ENCODE results near the gene UBL7.

The UBL7 gene

GRCh38 chr15:74445816-74446763 is 14.9 kb downstream of the UBL7 start:
- Histone ChIP-seq H3K79me2 (ENCODE audit: low read length) (no peaks in the 10 kb centered on the region), H3K27me3 (ENCODE audit: low read depth, low read length) (no peaks in the 10 kb centered on the region), H3K4me2 (ENCODE audit: low read length) (no peak overlapping the region), H2AFZ (ENCODE audit: low read depth, low read length) (no peak overlapping the region), H3K9ac (ENCODE audit: low read length) (no peak overlapping the region), H3K4me3 (ENCODE audit: low read length) (no peak overlapping the region), H3K9me3 (ENCODE audit: insufficient read depth, low read length) (no peaks in the 10 kb centered on the region), H3K4me1 (ENCODE audit: low read length) (peaks cover 5% of the 10 kb centered on the region; the same call in 1 of the 2 replicates), H3K27ac (ENCODE audit: low read length) (no peak overlapping the region), H4K20me1 (ENCODE audit: insufficient read depth, low read length) (peaks cover 12% of the 10 kb centered on the region; the same call in 1 of the 2 replicates), H3K36me3 (replicated peaks; ENCODE audit: low read depth, low read length) (peaks cover 70% of the 10 kb centered on the region)
- TF ChIP-seq CTCF (IDR thresholded peaks at IDR 0.05; ENCODE audit: low read depth, low read length) (no peak), EZH2phosphoT487 (IDR thresholded peaks at IDR 0.05; ENCODE audit: low read depth) (no peak)

DNA sequence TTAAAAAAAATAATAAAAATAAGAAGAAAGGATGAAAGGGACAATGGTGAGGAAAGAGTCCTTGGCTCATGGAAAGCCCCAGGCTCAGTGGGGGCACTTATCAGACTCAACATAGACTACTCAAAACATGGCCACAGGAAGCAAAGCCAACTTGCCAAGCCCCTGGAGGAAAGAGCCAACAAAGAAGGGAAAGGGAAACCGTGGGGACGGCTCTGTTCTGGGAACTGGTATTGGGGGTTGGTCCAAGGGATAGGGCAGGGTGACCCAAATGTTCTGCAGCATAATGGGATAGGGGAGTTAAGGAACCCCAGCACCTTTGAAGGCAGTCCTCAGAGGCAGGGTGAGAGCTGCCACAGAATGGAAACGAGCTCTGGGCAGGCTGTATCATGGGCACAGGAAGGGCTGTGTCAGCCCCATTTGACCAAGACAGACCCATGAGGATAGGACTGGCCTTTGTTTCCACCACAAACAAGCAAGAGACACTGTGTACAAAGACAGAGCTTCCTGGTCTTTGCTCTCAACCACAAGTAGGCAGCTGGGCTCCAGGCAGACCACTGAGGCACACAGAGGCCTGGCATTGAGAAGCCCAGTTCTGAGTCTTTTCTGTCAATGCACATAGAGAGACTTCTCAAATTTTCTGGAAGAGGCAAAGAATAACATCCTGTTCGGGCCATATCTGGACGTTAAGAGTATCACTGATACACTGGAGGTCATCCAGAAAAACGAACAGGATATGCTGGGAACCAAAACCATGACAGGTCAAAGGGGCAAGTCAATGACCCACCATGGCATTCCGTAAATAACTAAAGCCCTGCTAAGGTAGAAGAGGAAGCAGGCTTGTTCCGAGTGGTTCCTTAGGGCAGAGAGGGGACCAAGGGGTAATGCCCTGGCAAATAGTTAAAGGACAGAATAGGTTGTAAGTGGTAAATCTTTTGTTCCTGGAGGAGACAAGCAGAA is 16.6 kb downstream of the UBL7 start:
- Histone ChIP-seq H3K4me2 (ENCODE audit: low read length) (no peak overlapping the region), H3K36me3 (replicated peaks; ENCODE audit: low read depth, low read length) (peaks cover 53% of the 10 kb centered on the region), H4K20me1 (ENCODE audit: insufficient read depth, low read length) (peaks cover 5% of the 10 kb centered on the region; the same call in 1 of the 2 replicates), H3K9ac (ENCODE audit: low read length) (no peak overlapping the region), H3K4me1 (ENCODE audit: low read length) (peaks cover 5% of the 10 kb centered on the region; the same call in 1 of the 2 replicates), H3K9me3 (ENCODE audit: insufficient read depth, low read length) (no peaks in the 10 kb centered on the region), H2AFZ (ENCODE audit: low read depth, low read length) (no peak overlapping the region), H3K27me3 (ENCODE audit: low read depth, low read length) (no peaks in the 10 kb centered on the region), H3K27ac (ENCODE audit: low read length) (no peak overlapping the region), H3K79me2 (ENCODE audit: low read length) (no peaks in the 10 kb centered on the region), H3K4me3 (ENCODE audit: low read length) (no peak overlapping the region)
- TF ChIP-seq EZH2phosphoT487 (IDR thresholded peaks at IDR 0.05; ENCODE audit: low read depth) (no peak), CTCF (IDR thresholded peaks at IDR 0.05; ENCODE audit: low read depth, low read length) (no peak)

DNA sequence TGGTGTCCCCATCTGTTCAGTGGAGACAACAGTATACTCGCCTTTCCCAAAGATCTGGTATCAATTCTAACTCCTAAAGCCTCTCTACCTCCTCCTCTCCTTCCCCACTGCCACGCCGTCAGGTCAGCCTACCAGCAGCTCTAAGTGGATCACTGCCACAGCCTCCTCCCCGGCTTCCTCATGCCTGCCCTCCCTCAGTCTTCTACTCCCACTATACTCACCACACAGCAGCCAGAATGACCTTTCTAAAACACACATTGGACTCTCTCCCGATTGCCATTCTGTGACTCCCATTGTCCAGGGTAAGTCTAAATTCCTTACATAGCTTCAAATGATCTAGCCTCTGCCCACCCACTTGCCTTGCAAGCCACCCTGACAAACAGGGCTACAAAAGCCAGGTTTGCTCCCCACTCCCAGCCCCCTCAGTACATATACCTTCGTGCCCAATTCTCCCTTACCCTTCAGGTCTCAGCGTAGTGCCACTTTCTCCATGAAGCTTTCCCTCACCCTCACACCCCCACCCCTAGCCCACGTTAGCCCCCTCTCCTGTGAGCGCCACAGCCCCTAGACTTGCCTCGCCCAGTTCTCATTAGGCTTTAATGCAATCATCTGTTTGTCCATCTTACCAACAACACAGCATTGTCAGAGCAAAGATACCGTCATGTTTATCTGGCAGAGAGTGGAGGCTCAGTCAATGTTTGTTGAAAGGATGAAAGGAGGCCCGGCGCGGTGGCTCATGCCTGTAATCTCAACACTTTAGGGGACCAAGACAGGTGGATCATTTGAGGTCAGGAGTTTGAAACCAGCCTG is 17.7 kb downstream of the UBL7 start:
- no peak overlapping the region for H2AFZ ChIP-seq (ENCODE audit: low read depth, low read length)
- no peak overlapping the region for H3K9ac ChIP-seq (ENCODE audit: low read length)
- no peaks in the 10 kb centered on the region for H3K9me3 ChIP-seq (ENCODE audit: insufficient read depth, low read length)
- H3K4me1 ChIP-seq (ENCODE audit: low read length), result peaks cover 12% of the 10 kb centered on the region
- peaks cover 5% of the 10 kb centered on the region; the same call in 1 of the 2 replicates for H4K20me1 ChIP-seq (ENCODE audit: insufficient read depth, low read length)
- H3K4me2 ChIP-seq (ENCODE audit: low read length), result no peak overlapping the region
- no peak for TF ChIP-seq EZH2phosphoT487 (IDR thresholded peaks at IDR 0.05; ENCODE audit: low read depth)
- no peak for TF ChIP-seq CTCF (IDR thresholded peaks at IDR 0.05; ENCODE audit: low read depth, low read length)
- H3K4me3 ChIP-seq (ENCODE audit: low read length), result no peak overlapping the region
- H3K79me2 ChIP-seq (ENCODE audit: low read length), result no peaks in the 10 kb centered on the region
- no peaks in the 10 kb centered on the region for H3K27me3 ChIP-seq (ENCODE audit: low read depth, low read length)
- peaks cover 42% of the 10 kb centered on the region for H3K36me3 ChIP-seq (replicated peaks; ENCODE audit: low read depth, low read length)
- no peak overlapping the region for H3K27ac ChIP-seq (ENCODE audit: low read length)
